GM12878 (cell line): ENCODE data around the gene INHBC. TPM values are rescaled to one million over a fixed set of nuclear protein-coding genes. Genes with fewer than 3 reads are reported as not detected.

Experiments used
- HDAC2 ChIP-seq: fragments of 200-600 bp; sonication (generic); IDR thresholded peaks from 2 replicates; pipeline ENCODE4 v1.6.1; 2017
- SMC3 ChIP-seq: IDR thresholded peaks from 2 replicates; pipeline ENCODE4 v1.6.1; 2011; ENCODE audit warnings: low read length, improper control_type of control experiment, borderline replicate concordance
- TAF1 ChIP-seq: IDR thresholded peaks from 2 replicates; pipeline ENCODE4 v1.6.1; 2011; ENCODE audit warnings: mild to moderate bottlenecking, low read depth, low read length, borderline replicate concordance
- polyA plus RNA-seq, 11 experiments: library from polyadenylated mRNA; depleted of rRNA in 4 of 11; unstranded in 6 of 11; stranded (reverse) in 5 of 11; fragments of >200 nt; fragmentation: Nextera tagmentation in 4 of 11; fragmentation: Illumina TruSeq in 1 of 11; extraction: Ambion mirVana in 4 of 11; extraction: Trizol in 1 of 11; gene quantifications; 1 replicate in 1 of 11; 2 replicates in 10 of 11; pipeline versions ENCODE4 v1.2.1 to v1.2.3, GENCODE V29; 2011 to 2016; ENCODE audit warnings: inconsistent platforms in 2 of 11, missing spikeins in 2 of 11, low read depth in 1 of 11
- total RNA-seq, 4 experiments: library from RNA; depleted of rRNA in 3 of 4; stranded (reverse); fragments of >200 nt in 3 of 4; fragmentation: Illumina TruSeq in 1 of 4; extraction: Trizol in 1 of 4; gene quantifications; 2 replicates each; pipeline versions ENCODE4 v1.2.1 to v1.2.3, GENCODE V29; 2013 to 2021
- TF ChIP-seq, protein P1 (sequence below): fragments of 450-650 bp; IDR thresholded peaks from 2 replicates; pipeline ENCODE4 v1.6.1; 2018; ENCODE audit warnings: mild to moderate bottlenecking, low read depth, moderate library complexity; ENCODE audit not compliant: partially characterized antibody
- TF ChIP-seq, protein P2 (sequence below): fragments of 450-650 bp; IDR thresholded peaks from 2 replicates; pipeline ENCODE4 v1.6.1; 2017; ENCODE audit warnings: mild to moderate bottlenecking, moderate library complexity

Gene INHBC
- total and polyA plus RNA-seq, 10 of the 15 experiments (the other 5 are each of a cell fraction or from before 2014, with no cell fraction given), result 0.04 to 0.22 (median 0.13) TPM; not detected in 5

- TF ChIP-seq, protein P1, sequence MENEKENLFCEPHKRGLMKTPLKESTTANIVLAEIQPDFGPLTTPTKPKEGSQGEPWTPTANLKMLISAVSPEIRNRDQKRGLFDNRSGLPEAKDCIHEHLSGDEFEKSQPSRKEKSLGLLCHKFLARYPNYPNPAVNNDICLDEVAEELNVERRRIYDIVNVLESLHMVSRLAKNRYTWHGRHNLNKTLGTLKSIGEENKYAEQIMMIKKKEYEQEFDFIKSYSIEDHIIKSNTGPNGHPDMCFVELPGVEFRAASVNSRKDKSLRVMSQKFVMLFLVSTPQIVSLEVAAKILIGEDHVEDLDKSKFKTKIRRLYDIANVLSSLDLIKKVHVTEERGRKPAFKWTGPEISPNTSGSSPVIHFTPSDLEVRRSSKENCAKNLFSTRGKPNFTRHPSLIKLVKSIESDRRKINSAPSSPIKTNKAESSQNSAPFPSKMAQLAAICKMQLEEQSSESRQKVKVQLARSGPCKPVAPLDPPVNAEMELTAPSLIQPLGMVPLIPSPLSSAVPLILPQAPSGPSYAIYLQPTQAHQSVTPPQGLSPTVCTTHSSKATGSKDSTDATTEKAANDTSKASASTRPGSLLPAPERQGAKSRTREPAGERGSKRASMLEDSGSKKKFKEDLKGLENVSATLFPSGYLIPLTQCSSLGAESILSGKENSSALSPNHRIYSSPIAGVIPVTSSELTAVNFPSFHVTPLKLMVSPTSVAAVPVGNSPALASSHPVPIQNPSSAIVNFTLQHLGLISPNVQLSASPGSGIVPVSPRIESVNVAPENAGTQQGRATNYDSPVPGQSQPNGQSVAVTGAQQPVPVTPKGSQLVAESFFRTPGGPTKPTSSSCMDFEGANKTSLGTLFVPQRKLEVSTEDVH, result no peak
- TF ChIP-seq, protein P2, sequence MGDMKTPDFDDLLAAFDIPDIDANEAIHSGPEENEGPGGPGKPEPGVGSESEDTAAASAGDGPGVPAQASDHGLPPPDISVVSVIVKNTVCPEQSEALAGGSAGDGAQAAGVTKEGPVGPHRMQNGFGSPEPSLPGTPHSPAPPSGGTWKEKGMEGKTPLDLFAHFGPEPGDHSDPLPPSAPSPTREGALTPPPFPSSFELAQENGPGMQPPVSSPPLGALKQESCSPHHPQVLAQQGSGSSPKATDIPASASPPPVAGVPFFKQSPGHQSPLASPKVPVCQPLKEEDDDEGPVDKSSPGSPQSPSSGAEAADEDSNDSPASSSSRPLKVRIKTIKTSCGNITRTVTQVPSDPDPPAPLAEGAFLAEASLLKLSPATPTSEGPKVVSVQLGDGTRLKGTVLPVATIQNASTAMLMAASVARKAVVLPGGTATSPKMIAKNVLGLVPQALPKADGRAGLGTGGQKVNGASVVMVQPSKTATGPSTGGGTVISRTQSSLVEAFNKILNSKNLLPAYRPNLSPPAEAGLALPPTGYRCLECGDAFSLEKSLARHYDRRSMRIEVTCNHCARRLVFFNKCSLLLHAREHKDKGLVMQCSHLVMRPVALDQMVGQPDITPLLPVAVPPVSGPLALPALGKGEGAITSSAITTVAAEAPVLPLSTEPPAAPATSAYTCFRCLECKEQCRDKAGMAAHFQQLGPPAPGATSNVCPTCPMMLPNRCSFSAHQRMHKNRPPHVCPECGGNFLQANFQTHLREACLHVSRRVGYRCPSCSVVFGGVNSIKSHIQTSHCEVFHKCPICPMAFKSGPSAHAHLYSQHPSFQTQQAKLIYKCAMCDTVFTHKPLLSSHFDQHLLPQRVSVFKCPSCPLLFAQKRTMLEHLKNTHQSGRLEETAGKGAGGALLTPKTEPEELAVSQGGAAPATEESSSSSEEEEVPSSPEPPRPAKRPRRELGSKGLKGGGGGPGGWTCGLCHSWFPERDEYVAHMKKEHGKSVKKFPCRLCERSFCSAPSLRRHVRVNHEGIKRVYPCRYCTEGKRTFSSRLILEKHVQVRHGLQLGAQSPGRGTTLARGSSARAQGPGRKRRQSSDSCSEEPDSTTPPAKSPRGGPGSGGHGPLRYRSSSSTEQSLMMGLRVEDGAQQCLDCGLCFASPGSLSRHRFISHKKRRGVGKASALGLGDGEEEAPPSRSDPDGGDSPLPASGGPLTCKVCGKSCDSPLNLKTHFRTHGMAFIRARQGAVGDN, result no peak
- TF ChIP-seq SMC3, result no peak
- no peak for TF ChIP-seq TAF1
- no peak for TF ChIP-seq HDAC2
Observed at GRCh38 chr12:57419495-57419894, 15.1 kb upstream of the INHBC start (continued).
